GM13976 (cell line): ENCODE data around the gene SERPINE1.
"Not testable (repeated sequence)": the region's sequence is repeated elsewhere in the genome, so short reads cannot be mapped to it uniquely, and the experiment has no call there.

ENCODE experiments used
- DNase-seq: peaks from one replicate; pipeline ENCODE4 v3.0.0; 2012; ENCODE audit warnings: low spot score
- in situ Hi-C: fragments of 300-500 bp; cut with MboI; formaldehyde crosslinking; loops from one replicate; pipeline ENCODE4 v1.12.0; 2022; ENCODE audit warnings: low sequenced_read_pairs, mixed read lengths, inconsistent platforms; ENCODE audit not compliant: unreplicated experiment
- TF ChIP-seq, protein P1 (sequence below): IDR thresholded peaks from 2 replicates; pipeline ENCODE4 v1.5.1; 2012; ENCODE audit warnings: borderline replicate concordance, mild to moderate bottlenecking; ENCODE audit not compliant: insufficient read depth; ENCODE audit errors: extremely low read depth, missing control alignments, control extremely low read depth

Gene SERPINE1

DNA sequence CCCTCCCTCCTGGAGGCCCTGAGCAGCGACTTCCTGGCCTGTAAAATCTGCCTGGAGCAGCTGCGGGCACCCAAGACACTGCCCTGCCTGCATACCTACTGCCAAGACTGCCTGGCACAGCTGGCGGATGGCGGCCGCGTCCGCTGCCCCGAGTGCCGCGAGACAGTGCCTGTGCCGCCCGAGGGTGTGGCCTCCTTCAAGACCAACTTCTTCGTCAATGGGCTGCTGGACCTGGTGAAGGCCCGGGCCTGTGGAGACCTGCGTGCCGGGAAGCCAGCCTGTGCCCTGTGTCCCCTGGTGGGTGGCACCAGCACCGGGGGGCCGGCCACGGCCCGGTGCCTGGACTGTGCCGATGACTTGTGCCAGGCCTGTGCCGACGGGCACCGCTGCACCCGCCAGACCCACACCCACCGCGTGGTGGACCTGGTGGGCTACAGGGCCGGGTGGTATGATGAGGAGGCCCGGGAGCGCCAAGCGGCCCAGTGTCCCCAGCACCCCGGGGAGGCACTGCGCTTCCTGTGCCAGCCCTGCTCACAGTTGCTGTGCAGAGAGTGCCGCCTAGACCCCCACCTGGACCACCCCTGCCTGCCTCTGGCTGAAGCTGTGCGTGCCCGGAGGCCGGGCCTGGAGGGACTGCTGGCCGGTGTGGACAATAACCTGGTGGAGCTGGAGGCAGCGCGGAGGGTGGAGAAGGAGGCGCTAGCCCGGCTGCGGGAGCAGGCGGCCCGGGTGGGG is 39.4 kb upstream of the SERPINE1 start:
- DNase-seq: no peak
- in situ Hi-C loops: no loop called here
- TF ChIP-seq, protein P1, sequence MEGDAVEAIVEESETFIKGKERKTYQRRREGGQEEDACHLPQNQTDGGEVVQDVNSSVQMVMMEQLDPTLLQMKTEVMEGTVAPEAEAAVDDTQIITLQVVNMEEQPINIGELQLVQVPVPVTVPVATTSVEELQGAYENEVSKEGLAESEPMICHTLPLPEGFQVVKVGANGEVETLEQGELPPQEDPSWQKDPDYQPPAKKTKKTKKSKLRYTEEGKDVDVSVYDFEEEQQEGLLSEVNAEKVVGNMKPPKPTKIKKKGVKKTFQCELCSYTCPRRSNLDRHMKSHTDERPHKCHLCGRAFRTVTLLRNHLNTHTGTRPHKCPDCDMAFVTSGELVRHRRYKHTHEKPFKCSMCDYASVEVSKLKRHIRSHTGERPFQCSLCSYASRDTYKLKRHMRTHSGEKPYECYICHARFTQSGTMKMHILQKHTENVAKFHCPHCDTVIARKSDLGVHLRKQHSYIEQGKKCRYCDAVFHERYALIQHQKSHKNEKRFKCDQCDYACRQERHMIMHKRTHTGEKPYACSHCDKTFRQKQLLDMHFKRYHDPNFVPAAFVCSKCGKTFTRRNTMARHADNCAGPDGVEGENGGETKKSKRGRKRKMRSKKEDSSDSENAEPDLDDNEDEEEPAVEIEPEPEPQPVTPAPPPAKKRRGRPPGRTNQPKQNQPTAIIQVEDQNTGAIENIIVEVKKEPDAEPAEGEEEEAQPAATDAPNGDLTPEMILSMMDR: no peak

DNA sequence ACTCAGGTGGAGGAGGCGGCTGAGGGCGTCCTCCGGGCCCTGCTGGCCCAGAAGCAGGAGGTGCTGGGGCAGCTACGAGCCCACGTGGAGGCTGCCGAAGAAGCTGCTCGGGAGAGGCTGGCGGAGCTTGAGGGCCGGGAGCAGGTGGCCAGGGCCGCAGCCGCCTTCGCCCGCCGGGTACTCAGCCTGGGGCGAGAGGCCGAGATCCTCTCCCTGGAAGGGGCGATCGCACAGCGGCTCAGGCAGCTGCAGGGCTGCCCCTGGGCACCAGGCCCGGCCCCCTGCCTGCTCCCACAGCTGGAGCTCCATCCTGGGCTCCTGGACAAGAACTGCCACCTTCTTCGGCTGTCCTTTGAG is 38.9 kb upstream of the SERPINE1 start:
- TF ChIP-seq, protein P1: no peak
- in situ Hi-C loops: no loop called here
- DNase-seq: no peak

DNA sequence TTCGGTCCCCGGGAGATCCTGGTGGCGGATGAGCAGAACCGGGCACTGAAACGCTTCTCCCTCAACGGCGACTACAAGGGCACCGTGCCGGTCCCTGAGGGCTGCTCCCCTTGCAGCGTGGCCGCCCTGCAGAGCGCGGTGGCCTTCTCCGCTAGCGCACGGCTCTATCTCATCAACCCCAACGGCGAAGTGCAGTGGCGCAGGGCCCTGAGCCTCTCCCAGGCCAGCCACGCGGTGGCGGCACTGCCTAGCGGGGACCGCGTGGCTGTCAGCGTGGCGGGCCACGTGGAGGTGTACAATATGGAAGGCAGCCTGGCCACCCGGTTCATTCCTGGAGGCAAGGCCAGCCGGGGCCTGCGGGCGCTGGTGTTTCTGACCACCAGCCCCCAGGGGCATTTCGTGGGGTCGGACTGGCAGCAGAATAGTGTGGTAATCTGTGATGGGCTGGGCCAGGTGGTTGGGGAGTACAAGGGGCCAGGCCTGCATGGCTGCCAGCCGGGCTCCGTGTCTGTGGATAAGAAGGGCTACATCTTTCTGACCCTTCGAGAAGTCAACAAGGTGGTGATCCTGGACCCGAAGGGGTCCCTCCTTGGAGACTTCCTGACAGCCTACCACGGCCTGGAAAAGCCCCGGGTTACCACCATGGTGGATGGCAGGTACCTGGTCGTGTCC is 37.9 kb upstream of the SERPINE1 start:
- no peak for DNase-seq
- TF ChIP-seq, protein P1: no peak
- in situ Hi-C loops: no loop called here

DNA sequence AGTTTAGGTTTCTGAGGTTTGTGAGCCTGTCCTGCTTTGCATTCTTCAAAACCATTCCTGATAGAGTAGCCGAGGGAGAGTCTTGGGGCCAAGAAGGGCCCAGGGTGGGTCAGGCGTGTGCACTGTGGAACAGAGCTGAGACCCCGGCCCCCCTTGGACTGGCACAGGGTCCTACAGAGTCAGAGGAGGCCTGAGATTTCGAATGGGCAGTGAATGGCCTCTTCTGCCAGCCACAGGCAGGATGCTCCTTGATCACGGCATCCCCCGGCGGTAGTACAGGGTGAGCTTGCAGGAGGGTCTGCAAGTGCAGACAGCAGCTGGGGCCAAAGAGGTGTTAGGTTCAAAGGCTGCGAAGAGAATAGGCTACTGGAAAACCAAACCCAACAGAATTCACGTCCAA is 37.0 kb upstream of the SERPINE1 start:
- DNase-seq: no peak
- in situ Hi-C loops: no loop called here
- TF ChIP-seq, protein P1: no peak

DNA sequence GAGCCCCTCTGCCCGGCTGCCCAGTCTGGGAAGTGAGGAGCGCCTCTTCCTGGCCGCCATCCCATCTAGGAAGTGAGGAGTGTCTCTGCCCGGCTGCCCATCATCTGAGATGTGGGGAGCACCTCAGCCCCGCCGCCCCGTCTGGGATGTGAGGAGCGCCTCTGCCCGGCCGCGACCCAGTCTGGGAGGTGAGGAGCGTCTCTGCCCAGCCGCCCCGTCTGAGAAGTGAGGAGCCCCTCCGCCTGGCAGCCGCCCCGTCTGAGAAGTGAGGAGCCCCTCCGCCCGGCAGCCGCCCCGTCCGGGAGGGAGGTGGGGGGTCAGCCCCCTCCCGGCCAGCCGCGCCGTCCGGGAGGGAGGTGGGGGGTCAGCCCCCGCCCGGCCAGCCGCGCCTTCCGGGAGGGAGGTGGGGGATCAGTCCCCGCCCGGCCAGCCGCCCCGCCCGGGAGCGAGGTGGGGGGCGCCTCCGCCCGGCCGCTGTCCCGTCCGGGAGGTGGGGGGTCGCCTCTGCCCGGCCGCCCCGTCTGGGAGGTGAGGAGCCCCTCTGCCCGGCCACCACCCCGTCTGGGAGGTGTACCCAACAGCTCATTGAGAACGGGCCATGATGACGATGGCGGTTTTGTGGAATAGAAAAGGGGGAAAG is 34.5 kb upstream of the SERPINE1 start:
- DNase-seq, in situ Hi-C loops: not testable (repeated sequence)

DNA sequence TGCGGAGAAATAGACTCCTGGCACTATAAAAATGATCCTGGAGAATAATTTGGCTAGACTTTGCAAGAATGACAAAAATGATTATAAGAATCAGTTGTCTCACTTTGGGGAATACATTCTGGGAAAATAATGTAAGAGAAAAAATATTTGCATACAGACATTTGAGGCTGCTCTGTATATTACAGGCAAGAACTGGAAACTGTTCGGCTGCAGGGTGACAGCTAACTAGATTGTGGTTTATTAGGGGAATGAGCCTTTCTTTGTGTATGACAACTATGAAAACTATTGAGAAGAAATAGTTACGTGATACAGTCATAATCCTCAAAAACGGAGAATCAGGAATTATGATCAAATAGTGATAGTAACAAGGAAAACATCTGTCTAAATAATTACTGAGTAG is 33.0 kb upstream of the SERPINE1 start:
- in situ Hi-C loops: no loop called here

More for the DNA sequence above, 33.0 kb upstream of the SERPINE1 start:
- TF ChIP-seq, protein P1: no peak
- DNase-seq: no peak
